Smooth muscle cell (in vitro differentiated cells): ENCODE measurements around the gene KCNA4. TPM values are rescaled to one million over a fixed set of nuclear protein-coding genes. Genes with fewer than 3 reads are reported as not detected.
A peak's percentile ranks its signal among the peaks of the same experiment; 100 is the strongest.

Source experiments
- DNase-seq: peaks from one replicate; lab custom pipeline; 2025; ENCODE audit not compliant: unreplicated experiment; lab: John Stamatoyannopoulos, UW
- H2AFZ ChIP-seq: fragments of 200-600 bp; sonication (generic); 2 replicates; pipeline ENCODE4 v1.6.0; 2016; ENCODE audit warnings: antibody characterized with exemption, low read depth, mild to moderate bottlenecking
- H3F3A ChIP-seq: fragments of 200-600 bp; sonication (generic); 2 replicates; pipeline ENCODE4 v1.6.0; 2017; ENCODE audit warnings: antibody characterized with exemption, low read depth
- H3K27ac ChIP-seq: fragments of 200-600 bp; sonication (generic); 2 replicates; pipeline ENCODE4 v1.5.1; 2016; ENCODE audit warnings: low read depth, mild to moderate bottlenecking
- H3K27me3 ChIP-seq: fragments of 200-600 bp; sonication (generic); 2 replicates; pipeline ENCODE4 v1.6.1; 2016; ENCODE audit warnings: low read depth, mild to moderate bottlenecking
- H3K36me3 ChIP-seq: fragments of 200-600 bp; sonication (generic); 2 replicates; pipeline ENCODE4 v1.5.1; 2016; ENCODE audit warnings: low read depth
- H3K4me1 ChIP-seq: fragments of 200-600 bp; sonication (generic); 2 replicates; pipeline ENCODE4 v1.5.1; 2016; ENCODE audit warnings: low read depth
- H3K4me2 ChIP-seq: fragments of 200-600 bp; sonication (generic); 2 replicates; pipeline ENCODE4 v1.6.0; 2016; ENCODE audit warnings: mild to moderate bottlenecking
- H3K4me3 ChIP-seq: fragments of 200-600 bp; sonication (generic); 2 replicates; pipeline ENCODE4 v1.5.1; 2016; ENCODE audit warnings: mild to moderate bottlenecking
- H3K79me2 ChIP-seq: fragments of 200-600 bp; sonication (generic); 2 replicates; pipeline ENCODE4 v1.6.0; 2016; ENCODE audit warnings: low read depth, mild to moderate bottlenecking
- H3K9ac ChIP-seq: fragments of 200-600 bp; sonication (generic); 2 replicates; pipeline ENCODE4 v1.6.0; 2016; ENCODE audit warnings: low read depth
- H3K9me3 ChIP-seq: fragments of 200-600 bp; sonication (generic); replicated peaks from 2 replicates; pipeline ENCODE4 v1.5.1; 2016; ENCODE audit warnings: low read depth
- H4K20me1 ChIP-seq: fragments of 200-600 bp; sonication (generic); 2 replicates; pipeline ENCODE4 v1.6.0; 2016; ENCODE audit warnings: low read depth
- CTCF ChIP-seq: fragments of 200-600 bp; sonication (generic); IDR thresholded peaks from 2 replicates; pipeline ENCODE4 v1.5.1; 2017; ENCODE audit warnings: borderline replicate concordance, mild to moderate bottlenecking, antibody characterized with exemption; ENCODE audit not compliant: insufficient read depth, poor library complexity, severe bottlenecking
- WGBS: methylation state at CpG from one replicate; pipeline ENCODE4 v1.1.7; 2016; ENCODE audit warnings: low lambda C conversion rate; 5-methylcytosine and 5-hydroxymethylcytosine counted together
- polyA plus RNA-seq: library from polyadenylated mRNA; unstranded; fragments of >200 nt; fragmentation: Nextera tagmentation; extraction: Ambion mirVana; gene quantifications from 2 replicates; pipeline ENCODE4 v1.2.1, GENCODE V29; 2016
- total RNA-seq: library from RNA; depleted of rRNA; stranded (reverse); fragments of >200 nt; gene quantifications from 2 replicates; pipeline ENCODE4 v1.2.3, GENCODE V29; 2014

The KCNA4 gene
- total and polyA plus RNA-seq, 2 experiments from 2014 or later, result not detected

GRCh38 chr11:30049214-30049613, 32.4 kb upstream of the KCNA4 start:
- H3K4me1 ChIP-seq, result no peaks in the 10 kb centered on the region
- no peaks in the 10 kb centered on the region for H3F3A ChIP-seq
- H3K9me3 ChIP-seq, result no peaks in the 10 kb centered on the region
- H4K20me1 ChIP-seq, result no peaks in the 10 kb centered on the region
- H3K79me2 ChIP-seq, result no peaks in the 10 kb centered on the region
- H3K36me3 ChIP-seq, result no peaks in the 10 kb centered on the region
- no peak overlapping the region for H3K4me3 ChIP-seq
- H3K27ac ChIP-seq, result no peak overlapping the region
- DNase-seq, result no peak
- H3K4me2 ChIP-seq, result no peak overlapping the region
- H2AFZ ChIP-seq, result no peak overlapping the region
- no peaks in the 10 kb centered on the region for H3K27me3 ChIP-seq
- WGBS, result 31% methylated on average over 2 of the region's 2 CpGs
- no peak overlapping the region for H3K9ac ChIP-seq
- peak; percentile 17 for TF ChIP-seq CTCF

GRCh38 chr11:30046578-30046945, 29.7 kb upstream of the KCNA4 start:
- no peaks in the 10 kb centered on the region for H3K79me2 ChIP-seq
- no peaks in the 10 kb centered on the region for H4K20me1 ChIP-seq
- no peak overlapping the region for H3K4me2 ChIP-seq
- H3K4me1 ChIP-seq, result no peaks in the 10 kb centered on the region
- WGBS, result 49% methylated on average over 6 of the region's 6 CpGs
- no peaks in the 10 kb centered on the region for H3F3A ChIP-seq
- no peak overlapping the region for H3K4me3 ChIP-seq
- H2AFZ ChIP-seq, result no peak overlapping the region
- H3K27me3 ChIP-seq, result no peaks in the 10 kb centered on the region
- H3K9ac ChIP-seq, result no peak overlapping the region
- no peak for DNase-seq
- TF ChIP-seq CTCF, result no peak
- no peaks in the 10 kb centered on the region for H3K9me3 ChIP-seq
- H3K36me3 ChIP-seq, result no peaks in the 10 kb centered on the region
- H3K27ac ChIP-seq, result no peak overlapping the region

- Histone ChIP-seq H3K79me2 (no peaks in the 10 kb centered on the region), H3K4me3 (no peak overlapping the region), H3K36me3 (no peaks in the 10 kb centered on the region), H4K20me1 (no peaks in the 10 kb centered on the region), H3K4me1 (no peaks in the 10 kb centered on the region), H3K9ac (no peak overlapping the region), H3K27ac (no peak overlapping the region), H3K4me2 (no peak overlapping the region), H3F3A (no peaks in the 10 kb centered on the region), H3K9me3 (no peaks in the 10 kb centered on the region), H2AFZ (no peak overlapping the region), H3K27me3 (no peaks in the 10 kb centered on the region)
- TF ChIP-seq CTCF, result no peak
- no peak for DNase-seq
- WGBS, result 59% methylated on average over 7 of the region's 7 CpGs
Measured at GRCh38 chr11:30045921-30046577, 29.2 kb upstream of the KCNA4 start.

GRCh38 chr11:30045144-30045543, 28.3 kb upstream of the KCNA4 start:
- H3K27me3 ChIP-seq, result no peaks in the 10 kb centered on the region
- no peak for DNase-seq
- TF ChIP-seq CTCF, result no peak
- no peak overlapping the region for H2AFZ ChIP-seq
- no peaks in the 10 kb centered on the region for H3K4me1 ChIP-seq
- no peak overlapping the region for H3K9ac ChIP-seq
- H3F3A ChIP-seq, result no peaks in the 10 kb centered on the region
- no peak overlapping the region for H3K27ac ChIP-seq
- 71% methylated on average over 6 of the region's 6 CpGs for WGBS
- no peak overlapping the region for H3K4me3 ChIP-seq
- no peaks in the 10 kb centered on the region for H3K79me2 ChIP-seq
- no peak overlapping the region for H3K4me2 ChIP-seq
- H4K20me1 ChIP-seq, result no peaks in the 10 kb centered on the region
- H3K9me3 ChIP-seq, result no peaks in the 10 kb centered on the region
- no peaks in the 10 kb centered on the region for H3K36me3 ChIP-seq
